Natural killer cell treated with Interleukin-12 subunit alpha and Interleukin-12 subunit beta and Interleukin-15 and Interleukin-18, amount 100 ng/mL, for 72 hours (primary cell): Measurements from ENCODE around the gene CRK. TPM values are rescaled to one million over a fixed set of nuclear protein-coding genes. Genes with fewer than 3 reads are reported as not detected.

Experiments
- ATAC-seq, 2 donors: fragments of 150-1000 bp; cut with Tn5 transposase in 1 of 2; sonication (Bioruptor Pico), chemical (Tn5 transposase) in 1 of 2; 2 replicates each; pipeline ENCODE4 v1.10.0; 2021
- DNase-seq: peaks from one replicate; pipeline ENCODE4 v3.0.0; 2022; ENCODE audit warnings: low spot score
- H3K27ac Mint-ChIP-seq, 2 donors: 1 replicate in 1 of 2; 2 replicates in 1 of 2; pipeline ENCODE4 v1.8.0; 2022; ENCODE audit warnings: mixed read lengths in 2 of 2, mild to moderate bottlenecking in 1 of 2, moderate library complexity in 1 of 2
- H3K27me3 Mint-ChIP-seq, 2 donors: 1 replicate in 1 of 2; 2 replicates in 1 of 2; pipeline ENCODE4 v1.8.0; 2022; ENCODE audit warnings: mixed read lengths in 2 of 2
- H3K36me3 Mint-ChIP-seq: one replicate; pipeline ENCODE4 v1.8.0; 2022; ENCODE audit warnings: mixed read lengths
- H3K4me1 Mint-ChIP-seq, 2 donors: 1 replicate in 1 of 2; 2 replicates in 1 of 2; pipeline ENCODE4 v1.8.0; 2022; ENCODE audit warnings: low read depth in 2 of 2, mixed read lengths in 2 of 2, mild to moderate bottlenecking in 1 of 2
- H3K4me3 Mint-ChIP-seq: one replicate; pipeline ENCODE4 v1.8.0; 2022; ENCODE audit warnings: mixed read lengths
- H3K9me3 Mint-ChIP-seq: 2 replicates; pipeline ENCODE4 v1.8.0; 2022; ENCODE audit warnings: mixed read lengths
- total RNA-seq, 2 donors: library from RNA; stranded (reverse); gene quantifications; one replicate each; pipeline ENCODE4 v1.2.3, GENCODE V29; 2022

CRK gene
- total RNA-seq, result 10 to 100 TPM; 18.1 to 36.4 TPM

DNA sequence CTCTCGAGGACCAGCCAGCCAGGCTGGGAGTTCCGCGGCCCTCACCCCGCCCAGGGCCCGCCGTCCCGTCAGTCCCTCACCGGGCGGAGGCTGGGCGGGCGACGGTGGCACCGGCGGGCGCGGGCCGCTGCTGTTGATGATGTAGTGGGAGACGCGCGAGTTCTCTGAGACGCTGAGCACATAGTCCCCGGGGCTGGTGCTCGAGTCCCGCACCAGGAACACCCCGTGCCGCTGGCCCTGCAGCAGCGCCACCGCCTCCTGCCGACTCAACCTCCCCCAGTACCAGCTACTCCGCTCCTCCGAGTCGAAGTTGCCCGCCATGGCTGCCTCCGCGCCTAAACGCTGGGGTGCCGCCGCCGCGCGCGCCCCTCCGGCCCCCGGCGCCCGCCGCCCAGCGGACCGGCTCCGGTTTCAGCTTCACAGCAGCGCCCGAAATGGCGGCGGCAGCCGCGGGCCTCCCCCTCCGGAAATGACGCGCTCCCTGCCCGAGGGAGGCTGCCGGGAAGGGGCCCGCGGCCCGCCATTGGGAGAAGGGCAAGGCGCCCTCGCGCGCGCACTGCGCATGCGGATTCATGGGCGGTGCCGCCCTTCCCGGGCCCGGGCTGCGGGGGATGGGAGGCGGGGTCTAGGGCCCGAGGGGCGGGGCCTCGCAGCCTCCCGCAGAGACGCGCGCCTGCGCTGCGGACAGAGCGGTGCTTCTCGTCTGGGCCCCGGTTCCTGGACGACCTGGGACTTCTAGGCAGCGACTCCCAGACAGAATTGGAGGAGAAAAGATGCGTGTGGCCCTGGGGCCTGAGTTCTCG lies at the start of gene CRK:
TSS of gene CRK (minus strand) at position 436 of the 803 bp plus-strand sequence. CDS start at position 321, 115 bp downstream.
- Mint-ChIP-seq H3K4me1 (peaks cover 26 to 29% of the 10 kb centered on the region in 2 donors), H3K9me3 (no peaks in the 10 kb centered on the region), H3K4me3 (peak within 1 kb of the TSS; percentile 92), H3K27me3 (peaks cover 8 to 10% of the 10 kb centered on the region in 2 donors), H3K27ac (peak within 1 kb of the TSS; percentile 55 to 82), H3K36me3 (no peaks in the 10 kb centered on the region)
- DNase-seq (peak; percentile 99), ATAC-seq (peak; percentile 98 to 99)

DNA sequence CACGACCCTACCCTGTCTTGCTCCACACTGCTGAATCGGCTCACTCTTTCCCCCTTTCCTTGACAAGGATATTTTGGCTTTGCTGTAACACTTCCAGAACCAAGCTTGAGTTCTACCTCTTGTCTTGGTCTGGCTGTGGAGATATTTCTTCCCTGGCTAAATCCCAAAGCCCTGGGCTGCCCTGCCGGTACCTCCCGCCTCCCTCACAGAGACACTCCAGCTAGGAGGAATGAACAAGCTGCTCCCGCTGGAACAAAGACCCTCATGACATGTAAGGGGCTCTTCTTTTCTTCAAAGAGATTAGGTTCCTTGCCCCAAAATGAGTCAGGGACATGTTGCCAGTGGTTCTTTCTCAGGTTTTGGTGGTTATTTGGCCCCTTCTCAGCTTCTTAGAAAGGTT lies 49.6 kb upstream of the CRK start:
- ATAC-seq (no peak), DNase-seq (no peak)
- H3K27me3 Mint-ChIP-seq, result no peaks in the 10 kb centered on the region
- no peak overlapping the region for H3K4me3 Mint-ChIP-seq
- H3K4me1 Mint-ChIP-seq, result peaks cover 0 to 6% of the 10 kb centered on the region in 2 donors
- no peak overlapping the region for H3K27ac Mint-ChIP-seq
- no peaks in the 10 kb centered on the region for H3K36me3 Mint-ChIP-seq
- H3K9me3 Mint-ChIP-seq, result no peaks in the 10 kb centered on the region

DNA sequence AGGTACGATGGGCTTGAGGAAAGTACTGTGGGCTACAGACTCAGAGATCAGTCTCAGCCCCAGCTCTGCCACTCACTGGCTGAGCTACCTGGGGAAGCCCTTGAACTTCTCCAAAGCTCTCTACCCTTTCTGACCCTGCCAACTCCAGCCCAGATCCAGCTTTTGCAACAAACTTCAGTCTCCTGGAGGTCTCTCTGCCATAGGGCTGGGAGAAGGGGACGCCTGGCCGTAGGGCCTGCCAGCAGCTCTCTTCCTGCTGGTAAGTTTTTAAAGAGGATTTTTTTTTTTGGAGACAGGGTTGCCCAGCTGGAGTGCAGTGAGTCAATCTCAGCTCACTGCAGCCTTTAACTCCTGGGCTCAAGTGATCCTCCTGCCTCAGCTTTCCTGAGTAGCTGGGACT lies 48.8 kb upstream of the CRK start:
- no peaks in the 10 kb centered on the region for H3K9me3 Mint-ChIP-seq
- DNase-seq, result no peak
- no peaks in the 10 kb centered on the region for H3K36me3 Mint-ChIP-seq
- peaks cover 0 to 6% of the 10 kb centered on the region in 2 donors for H3K4me1 Mint-ChIP-seq
- H3K27me3 Mint-ChIP-seq, result no peaks in the 10 kb centered on the region
- no peak overlapping the region for H3K27ac Mint-ChIP-seq
- no peak for ATAC-seq
- H3K4me3 Mint-ChIP-seq, result no peak overlapping the region

DNA sequence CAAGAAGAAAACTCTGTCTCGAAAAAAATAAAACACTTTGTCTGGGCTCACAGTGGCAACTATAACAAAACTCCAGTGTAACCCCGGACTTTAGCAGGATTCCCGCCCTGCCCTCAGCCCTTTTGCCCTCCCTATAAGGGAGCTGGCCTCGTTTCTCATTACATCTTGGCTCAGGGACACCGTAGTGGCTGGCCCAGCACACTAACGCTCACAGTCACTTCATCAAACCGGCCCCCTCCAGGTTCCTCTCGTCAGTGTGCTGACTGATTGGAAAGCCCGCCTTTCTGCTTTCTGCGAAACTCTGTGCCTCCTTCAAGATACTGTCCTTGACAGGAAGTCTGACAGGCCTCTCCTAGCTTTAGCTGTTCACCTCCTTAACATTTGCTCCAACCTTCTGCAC lies 47.7 kb upstream of the CRK start:
- no peaks in the 10 kb centered on the region for H3K27me3 Mint-ChIP-seq
- no peaks in the 10 kb centered on the region for H3K36me3 Mint-ChIP-seq
- no peaks in the 10 kb centered on the region for H3K9me3 Mint-ChIP-seq
- no peak for DNase-seq
- H3K4me3 Mint-ChIP-seq, result no peak overlapping the region
- ATAC-seq, result no peak
- H3K4me1 Mint-ChIP-seq, result peaks cover 0 to 2% of the 10 kb centered on the region in 2 donors
- no peak overlapping the region for H3K27ac Mint-ChIP-seq

DNA sequence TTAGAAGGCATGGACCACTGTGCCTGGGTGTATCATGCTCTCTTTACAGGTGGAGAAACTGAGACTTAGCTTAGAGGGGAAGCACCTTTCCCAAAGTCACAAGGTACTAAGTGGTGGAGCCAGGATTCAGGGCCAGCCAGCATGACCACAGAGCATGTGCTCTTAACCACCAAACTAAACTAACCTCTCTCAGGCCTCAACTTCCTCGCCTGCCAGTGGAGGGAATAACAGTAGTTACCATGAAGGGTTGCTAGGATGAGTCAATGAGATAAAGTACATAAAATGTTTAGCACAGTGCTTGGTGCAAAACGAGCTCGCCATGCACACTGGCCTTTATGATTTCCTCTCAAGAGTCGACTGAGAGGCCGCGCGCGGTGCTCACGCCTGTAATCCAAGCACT lies 42.8 kb upstream of the CRK start:
- no peak overlapping the region for H3K27ac Mint-ChIP-seq
- H3K27me3 Mint-ChIP-seq, result no peaks in the 10 kb centered on the region
- H3K4me3 Mint-ChIP-seq, result no peak overlapping the region
- H3K36me3 Mint-ChIP-seq, result no peaks in the 10 kb centered on the region
- ATAC-seq (no peak), DNase-seq (no peak)
- H3K9me3 Mint-ChIP-seq, result no peaks in the 10 kb centered on the region
- H3K4me1 Mint-ChIP-seq, result no peaks in the 10 kb centered on the region

DNA sequence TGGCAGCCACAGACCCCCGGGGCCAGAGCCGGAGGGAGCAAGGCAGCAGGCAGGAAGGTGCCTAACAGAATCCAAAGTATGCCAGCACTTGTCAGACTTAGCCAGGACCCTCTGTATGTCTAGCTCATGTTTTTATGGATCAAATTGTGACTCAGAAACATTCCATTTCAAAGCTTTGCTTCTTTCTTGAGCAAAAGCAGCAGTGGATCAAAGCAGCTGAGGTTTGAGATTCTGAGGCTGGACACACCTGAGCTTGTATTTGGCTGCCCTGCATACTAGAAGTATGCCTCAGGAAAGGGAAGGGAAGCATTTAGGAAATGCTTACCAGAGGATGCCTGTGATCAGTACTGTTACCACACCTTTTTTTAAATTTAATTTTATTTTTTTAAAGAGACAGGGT lies 42.2 kb upstream of the CRK start:
- no peak overlapping the region for H3K4me3 Mint-ChIP-seq
- H3K4me1 Mint-ChIP-seq, result peaks cover 0 to 2% of the 10 kb centered on the region in 2 donors
- H3K36me3 Mint-ChIP-seq, result no peaks in the 10 kb centered on the region
- ATAC-seq (no peak), DNase-seq (no peak)
- H3K27me3 Mint-ChIP-seq, result no peaks in the 10 kb centered on the region
- H3K9me3 Mint-ChIP-seq, result no peaks in the 10 kb centered on the region
- H3K27ac Mint-ChIP-seq, result no peak overlapping the region

DNA sequence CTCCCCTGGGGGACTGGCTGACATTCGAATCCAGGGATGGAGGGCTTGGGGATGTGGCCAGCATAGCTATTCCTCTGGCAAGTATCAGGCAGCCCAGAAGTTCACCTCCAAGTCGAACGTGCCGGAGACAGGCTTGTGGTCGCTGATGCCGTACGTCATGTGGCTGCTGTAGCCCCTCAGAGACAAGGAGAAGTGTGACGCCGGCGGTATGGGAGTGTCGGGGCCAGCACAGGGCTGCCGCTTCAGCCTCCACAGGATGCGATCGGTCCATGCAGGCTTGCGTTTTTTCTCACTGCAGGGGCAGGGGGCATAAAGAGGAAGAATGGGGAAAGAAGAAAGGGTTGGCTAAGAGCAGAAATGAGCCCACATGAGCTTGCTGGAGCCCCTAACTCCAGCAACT lies 41.8 kb upstream of the CRK start:
- H3K4me1 Mint-ChIP-seq, result peaks cover 0 to 6% of the 10 kb centered on the region in 2 donors
- no peaks in the 10 kb centered on the region for H3K36me3 Mint-ChIP-seq
- H3K4me3 Mint-ChIP-seq, result no peak overlapping the region
- ATAC-seq (no peak), DNase-seq (no peak)
- H3K9me3 Mint-ChIP-seq, result no peaks in the 10 kb centered on the region
- no peak overlapping the region for H3K27ac Mint-ChIP-seq
- no peaks in the 10 kb centered on the region for H3K27me3 Mint-ChIP-seq

DNA sequence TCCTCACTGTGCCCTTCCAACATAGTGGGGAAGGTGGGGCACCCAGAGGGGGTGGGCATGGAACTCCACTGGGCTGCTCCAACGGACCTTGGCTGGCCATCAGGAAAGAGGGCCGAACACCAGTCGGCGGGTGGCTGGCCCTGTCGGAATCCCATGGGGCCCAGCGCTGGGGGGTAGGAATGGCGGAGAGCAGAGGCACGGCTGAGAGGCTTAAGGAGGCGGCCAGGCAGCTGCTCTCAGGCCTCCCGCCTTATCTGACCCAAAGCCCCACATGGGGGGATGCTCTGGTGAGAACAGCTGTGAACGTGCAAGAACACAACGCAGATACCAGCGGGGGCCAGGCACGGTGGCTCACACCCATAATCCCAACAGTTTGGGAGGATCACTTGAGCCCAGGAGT lies 40.8 kb upstream of the CRK start:
- no peak overlapping the region for H3K4me3 Mint-ChIP-seq
- no peak overlapping the region for H3K27ac Mint-ChIP-seq
- peaks cover 0 to 3% of the 10 kb centered on the region in 2 donors for H3K27me3 Mint-ChIP-seq
- no peaks in the 10 kb centered on the region for H3K36me3 Mint-ChIP-seq
- H3K4me1 Mint-ChIP-seq, result peaks cover 5 to 9% of the 10 kb centered on the region in 2 donors
- no peak for DNase-seq
- no peaks in the 10 kb centered on the region for H3K9me3 Mint-ChIP-seq
- no peak for ATAC-seq

DNA sequence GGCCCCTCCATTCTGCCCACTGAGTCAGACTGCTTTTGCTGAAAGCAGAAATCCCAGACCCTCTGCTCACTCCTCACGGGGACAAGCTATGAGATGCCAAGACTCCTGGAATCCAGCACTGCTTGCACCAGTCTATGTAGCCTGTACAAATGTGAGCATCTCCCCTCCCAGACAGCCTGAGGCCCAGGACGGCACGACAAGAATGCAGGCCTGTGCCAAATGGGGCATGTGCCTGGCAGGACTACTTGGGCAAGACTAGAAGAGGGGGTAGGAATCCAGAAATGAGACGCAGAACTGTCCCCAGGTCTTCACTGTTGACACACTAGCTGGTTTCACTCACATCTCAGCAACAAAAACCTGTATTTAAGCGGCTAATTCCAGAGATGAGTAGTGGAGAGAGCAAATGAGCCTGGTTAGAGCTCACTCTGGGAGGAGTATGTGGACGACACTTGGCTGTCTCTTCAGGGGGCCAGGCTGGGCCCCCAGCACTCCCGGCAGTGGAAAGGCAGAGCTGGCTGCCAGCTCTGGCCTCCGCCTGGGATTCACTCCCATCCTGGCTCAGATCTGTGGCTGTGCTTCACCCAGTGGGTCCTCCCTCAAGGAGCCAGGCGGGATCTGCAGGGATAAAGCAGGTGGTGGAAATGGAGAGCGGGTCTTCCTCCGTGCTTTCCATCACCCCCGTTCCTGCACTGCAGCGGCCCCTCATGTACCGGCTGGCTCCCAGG lies 39.4 kb upstream of the CRK start:
- Mint-ChIP-seq H3K27ac (no peak overlapping the region), H3K27me3 (peaks cover 0 to 6% of the 10 kb centered on the region in 2 donors), H3K36me3 (no peaks in the 10 kb centered on the region), H3K4me1 (peaks cover 8 to 12% of the 10 kb centered on the region in 2 donors), H3K4me3 (no peak overlapping the region), H3K9me3 (no peaks in the 10 kb centered on the region)
- no peak for ATAC-seq
- no peak for DNase-seq

DNA sequence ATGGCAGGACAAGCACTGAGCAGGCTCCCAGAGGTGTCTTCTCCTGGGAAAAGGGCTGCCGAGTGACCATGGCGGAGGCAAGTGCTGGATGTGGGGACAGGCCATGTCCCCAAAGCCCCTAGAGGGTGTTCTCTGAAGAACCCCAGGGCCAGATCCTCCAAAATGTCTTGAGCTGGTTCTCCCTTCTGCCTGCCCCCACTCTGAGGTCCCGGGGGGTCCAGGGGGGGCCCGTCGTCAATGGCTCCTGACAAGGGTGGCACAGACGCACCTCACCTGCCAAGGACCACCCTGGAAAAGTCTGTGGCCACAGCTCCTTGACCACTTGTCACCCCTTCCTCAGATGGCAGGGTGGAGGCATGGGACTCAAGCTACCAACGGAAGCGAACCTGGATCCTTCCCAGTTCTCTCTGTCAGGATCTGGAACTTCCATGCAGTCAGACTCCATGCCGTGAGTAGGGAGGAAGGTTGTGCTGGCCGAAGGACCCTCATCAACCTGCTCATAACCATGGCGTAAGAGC lies 38.8 kb upstream of the CRK start:
- Mint-ChIP-seq H3K4me1 (peaks cover 11 to 12% of the 10 kb centered on the region in 2 donors), H3K36me3 (no peaks in the 10 kb centered on the region), H3K9me3 (no peaks in the 10 kb centered on the region), H3K4me3 (no peak overlapping the region), H3K27ac (no peak overlapping the region), H3K27me3 (peaks cover 0 to 7% of the 10 kb centered on the region in 2 donors)
- DNase-seq, result no peak
- ATAC-seq, result no peak

DNA sequence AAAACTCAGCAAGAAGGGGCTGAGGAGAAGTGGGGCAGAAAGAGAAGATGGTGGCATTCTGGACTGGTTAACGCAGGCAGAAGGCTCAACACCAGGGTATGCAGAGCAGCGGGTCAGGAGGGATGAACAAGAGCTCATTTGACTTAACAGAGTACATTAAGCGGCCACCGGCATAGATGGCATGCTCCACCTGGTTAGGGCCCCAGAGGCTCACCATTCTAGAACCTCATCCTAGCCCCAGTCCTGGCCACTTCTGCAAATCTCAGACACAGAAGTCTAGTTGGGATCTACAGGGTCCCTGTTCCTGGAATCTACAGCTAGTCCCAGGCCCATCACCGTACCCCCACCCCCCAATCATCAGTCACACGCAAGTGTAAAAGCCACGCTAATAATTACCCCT lies 38.2 kb upstream of the CRK start:
- ATAC-seq, result no peak
- Mint-ChIP-seq H3K27ac (no peak overlapping the region), H3K27me3 (peaks cover 0 to 7% of the 10 kb centered on the region in 2 donors)

DNA sequence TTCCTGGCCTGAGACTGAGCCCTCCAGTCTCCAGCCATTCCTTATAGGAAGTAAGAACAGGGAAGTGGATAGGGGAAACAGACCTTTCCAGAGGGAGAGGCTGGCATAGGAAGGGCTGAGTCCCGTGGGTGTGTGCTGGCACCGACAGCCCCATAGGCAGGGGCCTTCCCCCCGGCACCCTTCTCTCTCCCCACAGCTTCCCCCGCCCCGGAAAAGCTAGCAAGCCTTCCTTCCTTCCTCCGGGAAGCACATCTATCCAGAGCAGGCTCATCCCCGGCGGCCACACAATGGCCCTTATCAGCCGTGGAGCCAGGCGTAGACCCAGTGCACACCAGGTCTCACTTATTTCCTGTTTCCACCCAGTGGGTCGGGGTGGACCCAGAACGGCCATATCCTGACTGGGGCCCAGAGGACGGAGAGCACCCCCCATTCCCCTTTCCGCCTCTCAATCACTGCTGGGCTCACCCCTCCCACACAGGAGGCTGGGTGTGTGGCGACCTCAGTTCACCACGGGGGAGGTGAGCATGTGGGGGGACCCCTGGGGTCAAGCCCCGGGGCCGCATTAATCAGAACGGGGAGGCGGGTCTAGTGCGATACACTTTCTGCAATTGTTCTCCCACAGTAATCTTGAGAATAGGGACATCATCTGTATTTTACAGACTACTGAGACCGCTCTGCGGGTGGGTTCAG lies 37.4 kb upstream of the CRK start:
- ATAC-seq, result no peak
- DNase-seq, result no peak
- no peak overlapping the region for H3K4me3 Mint-ChIP-seq
- H3K36me3 Mint-ChIP-seq, result no peaks in the 10 kb centered on the region
- no peaks in the 10 kb centered on the region for H3K9me3 Mint-ChIP-seq
- H3K27me3 Mint-ChIP-seq, result peaks cover 0 to 7% of the 10 kb centered on the region in 2 donors
- peak overlapping the region in 1 of 2 donors; percentile 59 for H3K27ac Mint-ChIP-seq
- peaks cover 11 to 12% of the 10 kb centered on the region in 2 donors for H3K4me1 Mint-ChIP-seq

More for the DNA sequence above, 38.2 kb upstream of the CRK start:
- no peak overlapping the region for H3K4me3 Mint-ChIP-seq
- no peaks in the 10 kb centered on the region for H3K9me3 Mint-ChIP-seq
- peaks cover 11 to 12% of the 10 kb centered on the region in 2 donors for H3K4me1 Mint-ChIP-seq
- DNase-seq, result no peak
- H3K36me3 Mint-ChIP-seq, result no peaks in the 10 kb centered on the region

DNA sequence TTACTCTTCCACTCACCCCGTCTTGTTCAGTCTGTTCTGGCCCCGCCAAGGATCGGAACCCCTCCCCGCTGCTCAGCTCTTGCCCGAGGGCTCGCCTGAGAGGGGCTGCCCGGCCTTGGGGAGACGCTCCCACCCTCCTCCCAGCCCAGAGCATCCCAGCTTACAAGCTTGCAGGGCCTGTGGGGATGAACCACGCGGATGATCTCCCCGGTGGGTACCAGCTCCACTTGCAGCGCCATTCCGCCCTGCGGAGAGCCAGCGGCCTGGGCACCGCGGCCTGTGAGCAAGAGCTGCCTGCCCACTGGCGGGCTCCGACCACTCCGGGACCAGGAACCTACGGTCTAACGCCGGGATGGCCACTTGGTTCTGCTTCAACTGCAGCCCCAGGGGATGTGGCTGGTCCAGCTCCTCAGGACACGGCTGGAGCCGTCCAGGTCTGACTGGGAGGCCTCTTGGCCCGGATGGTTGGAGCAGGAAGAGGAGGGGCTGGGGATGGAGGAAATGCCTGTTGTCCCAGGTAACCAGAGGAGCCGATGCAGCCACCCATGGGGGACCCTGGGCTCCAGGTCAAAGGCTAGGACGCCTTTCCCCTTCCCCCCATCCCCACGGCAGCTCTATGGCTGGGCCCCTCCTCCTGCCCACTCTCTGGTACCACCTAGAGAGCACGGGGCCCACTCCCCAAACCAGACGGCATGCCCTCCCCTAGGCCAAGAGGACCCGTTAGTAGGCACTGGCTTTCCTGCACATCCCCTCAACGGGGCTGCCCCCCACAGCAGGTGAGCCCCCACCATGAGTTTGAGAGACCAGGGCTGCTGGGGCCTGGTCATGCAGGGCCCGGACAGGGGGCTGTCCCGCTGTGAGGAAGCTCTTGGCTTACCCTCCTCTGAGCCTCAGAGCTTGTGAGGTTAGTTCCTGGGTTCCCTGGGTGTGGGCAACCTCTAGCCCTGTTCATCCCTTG lies 36.5 kb upstream of the CRK start, which contains the start of gene MYO1C:
TSS of gene MYO1C (minus strand) at position 438 of the 958 bp plus-strand sequence. CDS start at position 239, 199 bp downstream.
- ATAC-seq (no peak), DNase-seq (no peak)
- Mint-ChIP-seq H3K4me1 (peaks cover 14 to 15% of the 10 kb centered on the region in 2 donors), H3K9me3 (no peaks in the 10 kb centered on the region), H3K27me3 (peaks cover 0 to 7% of the 10 kb centered on the region in 2 donors), H3K36me3 (no peaks in the 10 kb centered on the region), H3K4me3 (peak within 1 kb of the TSS; percentile 81), H3K27ac (peak within 1 kb of the TSS in 1 of 2 donors; percentile 59)
